ENCODE data around the gene COL9A2.

The COL9A2 gene

GRCh38 chr1:40301541-40302299, 15.4 kb downstream of the COL9A2 start:
- no peak for DNase-seq

- DNase-seq, result no peak
Observed at GRCh38 chr1:40301066-40301465, 16.0 kb downstream of the COL9A2 start.

- no peak for DNase-seq
Observed at GRCh38 chr1:40300651-40301050, 16.4 kb downstream of the COL9A2 start.

GRCh38 chr1:40300249-40300567, 16.9 kb downstream of the COL9A2 start:
- DNase-seq, result no peak

GRCh38 chr1:40299366-40300248, 17.5 kb downstream of the COL9A2 start:
- no peak for DNase-seq

- no peak for DNase-seq
Observed at GRCh38 chr1:40291293-40291692, 25.8 kb downstream of the COL9A2 start.

GRCh38 chr1:40281853-40282252, 35.2 kb downstream of the COL9A2 start:
- no peak for DNase-seq

GRCh38 chr1:40276122-40276521, 41.0 kb downstream of the COL9A2 start:
- DNase-seq, result no peak

GRCh38 chr1:40274331-40274730, 42.8 kb downstream of the COL9A2 start:
- DNase-seq, result no peak

GRCh38 chr1:40273547-40274166, 43.4 kb downstream of the COL9A2 start:
- no peak for DNase-seq

GRCh38 chr1:40272653-40273213, 44.4 kb downstream of the COL9A2 start:
- no peak for DNase-seq

- DNase-seq, result no peak
Observed at GRCh38 chr1:40270152-40270834, 46.8 kb downstream of the COL9A2 start.

- DNase-seq, result no peak
Observed at GRCh38 chr1:40268211-40268610, 48.9 kb downstream of the COL9A2 start.

GRCh38 chr1:40267767-40268187, 49.3 kb downstream of the COL9A2 start:
- no peak for DNase-seq

GRCh38 chr1:40266786-40267535, 50.1 kb downstream of the COL9A2 start:
- no peak for DNase-seq

GRCh38 chr1:40265919-40266318, 51.2 kb downstream of the COL9A2 start:
- no peak for DNase-seq

GRCh38 chr1:40265298-40265697, 51.8 kb downstream of the COL9A2 start:
- no peak for DNase-seq

GRCh38 chr1:40264354-40264781, 52.7 kb downstream of the COL9A2 start:
- DNase-seq, result no peak

GRCh38 chr1:40258445-40258769, 58.7 kb downstream of the COL9A2 start:
- no peak for DNase-seq

GRCh38 chr1:40257688-40258444, 59.2 kb downstream of the COL9A2 start, which contains the start of gene ZMPSTE24:
TSS of gene ZMPSTE24 (plus strand) at chr1:40258236. CDS start at chr1:40258272, 36 bp downstream.
- peak; percentile 97 for DNase-seq

- peak; percentile 82 for DNase-seq
Observed at GRCh38 chr1:40257313-40257687, 59.8 kb downstream of the COL9A2 start.
